Measurements from ENCODE around the gene MYMX. TPM values are rescaled to one million over a fixed set of nuclear protein-coding genes. Genes with fewer than 3 reads are reported as not detected.
A peak's percentile ranks its signal among the peaks of the same experiment; 100 is the strongest.

Gene MYMX
- total RNA-seq, 6 experiments from 2014 or later, result not detected

DNA sequence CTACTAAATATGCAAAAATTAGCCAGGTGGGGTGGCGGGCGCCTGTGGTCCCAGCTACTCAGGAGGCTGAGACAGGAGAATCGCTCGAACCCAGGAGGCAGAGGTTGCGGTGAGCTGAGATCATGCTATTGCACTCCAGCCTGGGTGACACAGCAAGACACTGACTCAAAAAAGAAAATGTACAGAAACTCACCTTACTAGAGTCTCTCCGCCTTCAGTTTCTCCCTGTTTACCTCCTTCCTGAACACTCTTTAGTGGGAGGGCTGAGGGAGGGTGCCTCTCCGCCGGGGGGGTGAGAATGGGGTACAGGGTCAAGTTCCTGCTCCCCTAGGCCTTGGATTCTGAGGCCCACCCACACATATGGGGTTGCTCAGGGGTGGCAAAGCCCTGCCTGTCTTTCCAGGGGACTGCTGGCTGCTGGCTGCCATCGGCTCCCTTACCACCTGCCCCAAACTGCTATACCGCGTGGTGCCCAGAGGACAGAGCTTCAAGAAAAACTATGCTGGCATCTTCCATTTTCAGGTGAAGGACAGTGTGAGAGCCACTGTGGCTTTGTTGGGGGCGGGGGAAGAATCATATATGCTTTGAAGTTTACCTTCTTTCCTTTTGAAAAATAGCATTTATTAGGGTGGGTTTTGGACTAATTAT is 44.7 kb upstream of the MYMX start:
- Histone ChIP-seq H3K27me3 (no peaks in the 10 kb centered on the region), H3K36me3 (no peaks in the 10 kb centered on the region), H3K4me3 (no peak overlapping the region), H3K4me1 (peaks cover 0 to 6% (median 0%) of the 10 kb centered on the region in 4 donors), H3K27ac (no peak overlapping the region), H3K9me3 (no peaks in the 10 kb centered on the region)
- TF ChIP-seq POLR2A (IDR thresholded peaks at IDR 0.05), result no peak
- TF ChIP-seq, protein P1, sequence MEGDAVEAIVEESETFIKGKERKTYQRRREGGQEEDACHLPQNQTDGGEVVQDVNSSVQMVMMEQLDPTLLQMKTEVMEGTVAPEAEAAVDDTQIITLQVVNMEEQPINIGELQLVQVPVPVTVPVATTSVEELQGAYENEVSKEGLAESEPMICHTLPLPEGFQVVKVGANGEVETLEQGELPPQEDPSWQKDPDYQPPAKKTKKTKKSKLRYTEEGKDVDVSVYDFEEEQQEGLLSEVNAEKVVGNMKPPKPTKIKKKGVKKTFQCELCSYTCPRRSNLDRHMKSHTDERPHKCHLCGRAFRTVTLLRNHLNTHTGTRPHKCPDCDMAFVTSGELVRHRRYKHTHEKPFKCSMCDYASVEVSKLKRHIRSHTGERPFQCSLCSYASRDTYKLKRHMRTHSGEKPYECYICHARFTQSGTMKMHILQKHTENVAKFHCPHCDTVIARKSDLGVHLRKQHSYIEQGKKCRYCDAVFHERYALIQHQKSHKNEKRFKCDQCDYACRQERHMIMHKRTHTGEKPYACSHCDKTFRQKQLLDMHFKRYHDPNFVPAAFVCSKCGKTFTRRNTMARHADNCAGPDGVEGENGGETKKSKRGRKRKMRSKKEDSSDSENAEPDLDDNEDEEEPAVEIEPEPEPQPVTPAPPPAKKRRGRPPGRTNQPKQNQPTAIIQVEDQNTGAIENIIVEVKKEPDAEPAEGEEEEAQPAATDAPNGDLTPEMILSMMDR (IDR thresholded peaks at IDR 0.05), result no peak
- WGBS (ENCODE audit: insufficient coverage, low coverage, low lambda C conversion rate, missing lambda C conversion rate), result 60% methylated on average over 7 of the region's 12 CpGs
- intact Hi-C loops (cut with DNase I), result loop anchor here (5.0 to 10.0 kb wide), 2 partner anchors 60 to 63 kb away; no protein-coding TSS in a partner anchor
- ATAC-seq, result no peak
- no peak for DNase-seq

DNA sequence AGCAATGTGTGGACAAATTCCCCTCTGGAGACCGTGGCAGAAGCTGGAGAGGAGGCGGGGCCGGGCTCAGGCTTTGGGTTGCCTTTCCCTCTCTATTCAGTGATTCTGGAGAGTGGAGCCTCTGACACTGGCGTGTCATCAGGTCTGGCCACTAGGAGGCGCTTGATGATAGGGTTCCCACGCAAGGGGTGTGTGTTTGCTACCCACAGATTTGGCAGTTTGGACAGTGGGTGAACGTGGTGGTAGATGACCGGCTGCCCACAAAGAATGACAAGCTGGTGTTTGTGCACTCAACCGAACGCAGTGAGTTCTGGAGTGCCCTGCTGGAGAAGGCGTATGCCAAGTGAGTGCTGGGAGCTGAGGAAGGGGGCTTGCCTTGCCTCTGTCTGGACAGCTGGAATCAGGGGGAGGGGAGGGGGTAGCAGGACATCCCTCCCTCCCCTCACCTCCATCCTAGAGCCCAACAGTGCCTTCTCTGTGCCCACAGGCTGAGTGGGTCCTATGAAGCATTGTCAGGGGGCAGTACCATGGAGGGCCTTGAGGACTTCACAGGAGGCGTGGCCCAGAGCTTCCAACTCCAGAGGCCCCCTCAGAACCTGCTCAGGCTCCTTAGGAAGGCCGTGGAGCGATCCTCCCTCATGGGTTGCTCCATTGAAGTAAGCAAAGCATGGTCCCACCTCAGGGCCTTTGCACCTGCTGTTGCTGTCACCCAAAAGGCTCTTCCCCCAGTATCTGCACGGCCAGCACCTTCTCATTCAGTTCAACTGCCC is 43.8 kb upstream of the MYMX start:
- intact Hi-C loops (cut with DNase I), result loop anchor here (5.0 to 10.0 kb wide), 2 partner anchors 59 to 62 kb away; no protein-coding TSS in a partner anchor
- H3K9me3 ChIP-seq, result no peaks in the 10 kb centered on the region
- 11% methylated on average over 7 of the region's 15 CpGs for WGBS (ENCODE audit: insufficient coverage, low coverage, low lambda C conversion rate, missing lambda C conversion rate)
- DNase-seq (peak; percentile 86 to 91 (median 89)), ATAC-seq (peak; percentile 96 to 99 (median 98))
- TF ChIP-seq POLR2A (IDR thresholded peaks at IDR 0.05), result no peak
- TF ChIP-seq, protein P1 (IDR thresholded peaks at IDR 0.05), result peak; percentile 91 to 95 (median 94)
- no peak overlapping the region for H3K27ac ChIP-seq
- H3K4me1 ChIP-seq, result peaks cover 0 to 6% (median 0%) of the 10 kb centered on the region in 4 donors
- no peaks in the 10 kb centered on the region for H3K27me3 ChIP-seq
- H3K4me3 ChIP-seq, result no peak overlapping the region
- H3K36me3 ChIP-seq, result no peaks in the 10 kb centered on the region

DNA sequence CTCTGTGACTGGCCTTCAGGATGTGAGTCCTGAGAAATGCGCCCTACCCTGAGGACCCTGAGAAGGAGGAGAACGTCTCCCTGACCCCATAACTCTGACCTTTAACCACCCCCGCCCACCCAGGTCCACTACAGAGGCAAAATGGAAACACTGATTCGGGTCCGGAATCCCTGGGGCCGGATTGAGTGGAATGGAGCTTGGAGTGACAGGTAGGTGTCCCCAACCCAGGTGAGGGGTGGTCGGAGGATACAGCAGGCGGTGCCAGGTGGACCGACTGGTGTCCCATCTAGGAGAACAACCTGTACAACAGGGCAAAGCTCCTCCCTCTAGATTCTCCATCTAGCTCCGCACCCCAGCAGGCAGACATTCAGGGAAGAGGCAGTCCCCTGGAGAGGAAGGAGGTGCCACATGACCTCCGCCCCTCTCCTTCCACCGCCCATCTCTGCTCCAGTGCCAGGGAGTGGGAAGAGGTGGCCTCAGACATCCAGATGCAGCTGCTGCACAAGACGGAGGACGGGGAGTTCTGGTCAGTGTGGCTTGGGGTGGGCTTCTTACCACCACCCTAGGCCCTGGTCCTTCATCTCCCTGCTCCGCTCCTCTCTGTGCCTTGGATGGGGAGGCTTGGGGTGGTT is 40.5 kb upstream of the MYMX start:
- no peak for ATAC-seq
- H3K9me3 ChIP-seq, result no peaks in the 10 kb centered on the region
- DNase-seq, result no peak
- whole genome bisulfite sequencing (ENCODE audit: insufficient coverage, low coverage, low lambda C conversion rate, missing lambda C conversion rate), result 81% methylated on average over 10 of the region's 15 CpGs
- no peaks in the 10 kb centered on the region for H3K36me3 ChIP-seq
- intact Hi-C loops (cut with DNase I), result loop anchor here in 1 of 2 donors (10.0 kb wide), 1 partner anchor 59 kb away; no protein-coding TSS in a partner anchor
- H3K27ac ChIP-seq, result no peak overlapping the region
- H3K4me3 ChIP-seq, result no peak overlapping the region
- no peak for TF ChIP-seq POLR2A (IDR thresholded peaks at IDR 0.05)
- TF ChIP-seq, protein P1 (IDR thresholded peaks at IDR 0.05), result no peak
- H3K4me1 ChIP-seq, result peaks cover 0 to 6% (median 0%) of the 10 kb centered on the region in 4 donors
- H3K27me3 ChIP-seq, result no peaks in the 10 kb centered on the region

DNA sequence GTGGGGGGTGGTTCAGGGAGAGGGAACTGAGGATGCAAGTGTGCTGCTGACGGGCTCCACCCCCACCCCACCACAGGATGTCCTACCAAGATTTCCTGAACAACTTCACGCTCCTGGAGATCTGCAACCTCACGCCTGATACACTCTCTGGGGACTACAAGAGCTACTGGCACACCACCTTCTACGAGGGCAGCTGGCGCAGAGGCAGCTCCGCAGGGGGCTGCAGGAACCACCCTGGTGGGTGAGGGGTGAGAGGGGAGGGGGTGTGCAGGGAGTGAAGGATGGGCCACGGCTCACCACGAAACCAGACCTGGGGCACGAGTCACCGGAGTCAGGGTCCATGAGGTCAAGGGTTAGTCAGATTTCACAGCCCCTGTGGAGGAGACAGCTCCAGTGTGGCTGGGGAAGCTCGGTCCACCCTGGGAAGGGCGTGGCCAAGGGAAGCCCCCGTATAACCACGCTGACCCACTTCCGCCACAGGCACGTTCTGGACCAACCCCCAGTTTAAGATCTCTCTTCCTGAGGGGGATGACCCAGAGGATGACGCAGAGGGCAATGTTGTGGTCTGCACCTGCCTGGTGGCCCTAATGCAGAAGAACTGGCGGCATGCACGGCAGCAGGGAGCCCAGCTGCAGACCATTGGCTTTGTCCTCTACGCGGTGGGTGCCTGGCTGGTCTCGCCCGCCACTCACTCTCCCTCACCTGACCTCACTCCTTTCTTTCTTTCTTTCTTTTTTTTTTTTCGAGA is 39.8 kb upstream of the MYMX start:
- H3K9me3 ChIP-seq, result no peaks in the 10 kb centered on the region
- ATAC-seq (no peak), DNase-seq (no peak)
- intact Hi-C loops (cut with DNase I), result loop anchor here in 1 of 2 donors (10.0 kb wide), 1 partner anchor 58 kb away; no protein-coding TSS in a partner anchor
- H3K36me3 ChIP-seq, result no peaks in the 10 kb centered on the region
- no peak overlapping the region for H3K27ac ChIP-seq
- no peak for TF ChIP-seq POLR2A (IDR thresholded peaks at IDR 0.05)
- TF ChIP-seq, protein P1 (IDR thresholded peaks at IDR 0.05), result no peak
- H3K4me3 ChIP-seq, result no peak overlapping the region
- H3K4me1 ChIP-seq, result peaks cover 0 to 6% (median 0%) of the 10 kb centered on the region in 4 donors
- 87% methylated on average over 8 of the region's 24 CpGs for WGBS (ENCODE audit: insufficient coverage, low coverage, low lambda C conversion rate, missing lambda C conversion rate)
- H3K27me3 ChIP-seq, result no peaks in the 10 kb centered on the region

Data from right lobe of liver (tissue), 6 donors.